Measurements from ENCODE around the gene PRSS21. TPM values are rescaled to one million over a fixed set of nuclear protein-coding genes. Genes with fewer than 3 reads are reported as not detected.

PRSS21 gene
- total RNA-seq, 3 donors from 2014 or later = 2.9 to 4.9 TPM; not detected in 1

DNA sequence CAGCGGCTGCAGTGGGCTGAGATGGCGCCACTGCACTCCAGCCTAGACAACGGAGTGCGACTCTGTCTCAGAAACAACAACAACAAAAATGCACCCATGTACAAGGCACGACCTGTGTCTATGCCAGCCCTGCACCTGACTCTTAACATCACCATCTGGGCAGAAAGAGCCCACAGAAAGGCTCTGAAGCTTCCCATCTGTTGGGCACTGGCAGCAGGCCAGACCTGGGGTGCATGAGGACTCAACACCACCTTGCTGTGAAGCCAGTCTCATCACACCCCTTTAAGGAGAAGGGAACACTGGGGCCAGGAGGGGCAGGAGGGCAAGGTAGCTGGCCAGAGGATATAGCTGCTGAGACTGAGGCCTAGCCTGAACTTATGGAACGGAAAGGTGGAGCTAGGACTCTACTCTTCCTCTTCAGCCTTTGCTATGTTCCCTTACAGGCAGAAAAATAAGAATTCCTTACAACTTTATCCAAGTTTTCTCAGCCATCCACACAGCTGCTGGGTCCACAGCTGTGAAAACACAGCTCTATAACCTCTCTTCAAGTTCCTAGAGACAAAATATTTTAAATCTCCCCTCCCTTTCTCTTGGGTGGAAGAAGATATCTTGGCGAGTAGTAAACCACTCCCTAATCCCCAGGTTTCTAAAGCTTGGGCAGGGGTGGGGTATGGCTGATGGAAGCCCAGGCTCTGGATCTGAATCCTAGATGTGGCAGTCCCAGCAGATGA, 42.7 kb upstream of the PRSS21 start:
- intact Hi-C loops (cut with DNase I; ENCODE audit: low total_unique reads) = no loop called here
- no peak for DNase-seq (ENCODE audit: low spot score in 2 of 2)
- H3K4me1 ChIP-seq = peaks cover 0 to 19% of the 10 kb centered on the region in 2 donors
- no peak for TF ChIP-seq POLR2A (IDR thresholded peaks at IDR 0.05)
- no peak for TF ChIP-seq POLR2AphosphoS5 (IDR thresholded peaks at IDR 0.05)
- TF ChIP-seq, protein P1, sequence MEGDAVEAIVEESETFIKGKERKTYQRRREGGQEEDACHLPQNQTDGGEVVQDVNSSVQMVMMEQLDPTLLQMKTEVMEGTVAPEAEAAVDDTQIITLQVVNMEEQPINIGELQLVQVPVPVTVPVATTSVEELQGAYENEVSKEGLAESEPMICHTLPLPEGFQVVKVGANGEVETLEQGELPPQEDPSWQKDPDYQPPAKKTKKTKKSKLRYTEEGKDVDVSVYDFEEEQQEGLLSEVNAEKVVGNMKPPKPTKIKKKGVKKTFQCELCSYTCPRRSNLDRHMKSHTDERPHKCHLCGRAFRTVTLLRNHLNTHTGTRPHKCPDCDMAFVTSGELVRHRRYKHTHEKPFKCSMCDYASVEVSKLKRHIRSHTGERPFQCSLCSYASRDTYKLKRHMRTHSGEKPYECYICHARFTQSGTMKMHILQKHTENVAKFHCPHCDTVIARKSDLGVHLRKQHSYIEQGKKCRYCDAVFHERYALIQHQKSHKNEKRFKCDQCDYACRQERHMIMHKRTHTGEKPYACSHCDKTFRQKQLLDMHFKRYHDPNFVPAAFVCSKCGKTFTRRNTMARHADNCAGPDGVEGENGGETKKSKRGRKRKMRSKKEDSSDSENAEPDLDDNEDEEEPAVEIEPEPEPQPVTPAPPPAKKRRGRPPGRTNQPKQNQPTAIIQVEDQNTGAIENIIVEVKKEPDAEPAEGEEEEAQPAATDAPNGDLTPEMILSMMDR (IDR thresholded peaks at IDR 0.05) = no peak
- no peak overlapping the region for H3K4me3 ChIP-seq
- no peaks in the 10 kb centered on the region for H3K27me3 ChIP-seq
- H3K9me3 ChIP-seq = no peaks in the 10 kb centered on the region
- H3K36me3 ChIP-seq = peaks cover 8% of the 10 kb centered on the region
- no peak overlapping the region for H3K27ac ChIP-seq

DNA sequence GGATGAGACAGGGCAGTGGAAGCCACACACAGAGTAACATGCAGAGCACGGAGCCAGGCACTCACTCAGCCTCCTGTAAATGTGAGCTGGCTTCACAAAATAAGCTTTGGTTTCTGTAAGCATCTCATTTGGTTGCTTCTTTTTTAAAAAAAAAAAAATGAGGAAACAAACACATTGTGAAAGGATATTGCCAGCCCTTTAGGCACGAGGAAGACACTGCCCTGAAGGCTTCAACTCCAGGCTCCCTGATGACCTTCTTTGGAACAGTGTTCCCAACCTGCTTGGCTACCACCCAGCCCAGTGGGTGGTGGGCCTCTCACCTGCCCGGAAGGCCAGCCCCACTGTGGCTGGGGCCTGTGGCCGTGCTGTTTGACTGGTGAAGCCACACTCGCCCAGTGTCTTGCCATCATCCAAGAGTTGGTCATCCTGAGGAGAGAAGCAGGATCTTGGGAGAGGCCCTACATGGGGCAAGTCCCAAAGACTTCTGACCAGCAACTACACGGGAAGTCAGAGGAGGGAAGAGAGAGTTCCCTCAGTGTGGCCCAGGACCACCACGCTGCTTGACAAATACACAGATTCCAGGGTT, 41.8 kb upstream of the PRSS21 start:
- TF ChIP-seq, protein P1 (IDR thresholded peaks at IDR 0.05) = no peak
- TF ChIP-seq POLR2AphosphoS5 (IDR thresholded peaks at IDR 0.05) = no peak
- TF ChIP-seq POLR2A (IDR thresholded peaks at IDR 0.05) = no peak
- no peaks in the 10 kb centered on the region for H3K27me3 ChIP-seq
- H3K4me1 ChIP-seq = peaks cover 0 to 19% of the 10 kb centered on the region in 2 donors
- H3K4me3 ChIP-seq = no peak overlapping the region
- no peaks in the 10 kb centered on the region for H3K36me3 ChIP-seq
- no peaks in the 10 kb centered on the region for H3K9me3 ChIP-seq
- H3K27ac ChIP-seq = peak overlapping the region; percentile 7 to 100
- DNase-seq (ENCODE audit: low spot score in 2 of 2) = no peak
- intact Hi-C loops (cut with DNase I; ENCODE audit: low total_unique reads) = no loop called here

DNA sequence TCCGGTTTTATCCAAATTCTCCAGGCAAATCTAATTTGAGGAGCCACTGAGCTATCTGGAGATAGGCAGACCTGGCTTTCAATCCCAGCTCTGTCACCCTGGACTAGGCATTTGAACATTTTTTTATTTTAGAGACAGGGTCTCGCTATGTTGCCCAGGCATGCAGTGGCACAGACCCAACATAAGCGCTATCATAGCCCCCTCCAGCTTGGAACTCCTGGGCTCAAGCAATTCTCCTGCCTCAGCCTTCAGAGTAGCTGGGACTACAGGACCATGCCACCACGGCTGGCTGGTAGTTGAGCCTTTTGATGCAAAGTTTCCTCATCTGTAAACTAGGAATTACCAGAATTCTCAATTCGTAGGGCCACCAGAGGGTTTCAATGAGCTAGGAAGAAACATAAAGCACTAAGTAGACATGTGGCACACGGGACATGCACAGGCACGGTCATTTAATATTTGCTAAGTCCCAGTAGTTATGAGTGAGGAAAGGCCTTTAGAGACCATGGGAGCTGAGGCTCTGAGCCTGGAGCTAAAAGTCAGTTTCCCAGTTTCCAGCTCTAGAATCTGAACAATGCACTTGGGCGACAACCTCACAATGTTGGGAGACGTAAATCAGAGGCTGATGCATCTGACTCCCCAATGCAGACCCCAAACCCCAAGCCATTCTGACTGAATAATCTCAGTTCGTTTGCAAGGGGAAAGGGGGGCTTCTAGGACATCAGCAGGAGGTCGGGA, 41.1 kb upstream of the PRSS21 start:
- Histone ChIP-seq H3K4me3 (peak overlapping the region; percentile 90 to 94 (median 92)), H3K4me1 (peaks cover 0 to 19% of the 10 kb centered on the region in 2 donors), H3K27me3 (no peaks in the 10 kb centered on the region), H3K9me3 (no peaks in the 10 kb centered on the region), H3K36me3 (no peaks in the 10 kb centered on the region), H3K27ac (peak overlapping the region in 1 of 2 donors; percentile 100)
- DNase-seq (ENCODE audit: low spot score in 2 of 2) = no peak
- TF ChIP-seq, protein P1 (IDR thresholded peaks at IDR 0.05) = no peak
- TF ChIP-seq POLR2A (IDR thresholded peaks at IDR 0.05) (no peak), POLR2AphosphoS5 (IDR thresholded peaks at IDR 0.05) (no peak)
- intact Hi-C loops (cut with DNase I; ENCODE audit: low total_unique reads) = no loop called here

DNA sequence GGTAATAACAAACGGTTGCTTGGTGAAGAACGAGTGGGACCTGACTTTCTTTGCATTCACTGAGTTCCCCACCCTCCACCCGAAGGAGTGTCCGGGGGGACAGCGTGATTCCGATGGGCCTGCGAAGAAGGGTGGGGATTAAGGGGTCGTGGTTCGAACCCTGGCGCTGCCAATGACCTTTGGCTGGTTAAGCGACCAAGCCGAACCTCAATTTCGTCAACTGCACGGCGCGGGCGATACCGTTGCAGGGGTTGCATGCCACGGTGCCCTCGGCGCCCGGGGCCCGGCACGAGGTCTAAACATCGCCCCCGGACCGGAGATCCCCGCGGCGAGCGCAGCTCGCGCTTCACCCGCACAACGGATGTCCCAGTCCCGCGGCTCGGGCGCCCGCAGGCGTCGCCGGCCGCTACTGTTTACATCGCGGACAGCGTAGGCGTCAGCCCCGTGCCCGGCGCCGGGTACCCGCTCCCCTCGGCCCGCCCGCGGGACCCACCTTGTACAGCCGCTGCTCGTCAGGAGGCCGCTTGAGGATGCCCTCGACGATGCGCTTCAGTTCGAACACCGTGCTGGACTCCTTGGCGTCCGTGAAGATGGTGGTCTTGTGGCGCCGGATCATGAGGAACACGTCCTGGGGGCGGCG, 40.4 kb upstream of the PRSS21 start:
- H3K9me3 ChIP-seq = no peaks in the 10 kb centered on the region
- H3K27ac ChIP-seq = peak overlapping the region; percentile 100
- H3K4me1 ChIP-seq = peaks cover 0 to 19% of the 10 kb centered on the region in 2 donors
- H3K27me3 ChIP-seq = no peaks in the 10 kb centered on the region
- no peaks in the 10 kb centered on the region for H3K36me3 ChIP-seq
- no peak for TF ChIP-seq POLR2AphosphoS5 (IDR thresholded peaks at IDR 0.05)
- no peak for TF ChIP-seq POLR2A (IDR thresholded peaks at IDR 0.05)
- TF ChIP-seq, protein P1 (IDR thresholded peaks at IDR 0.05) = no peak
- peak in 1 of 2 donors; percentile 52 for DNase-seq (ENCODE audit: low spot score in 2 of 2)
- intact Hi-C loops (cut with DNase I; ENCODE audit: low total_unique reads) = no loop called here
- H3K4me3 ChIP-seq = peak overlapping the region; percentile 90 to 94 (median 92)
